Left cardiac atrium (tissue), 4 donors: Measurements from ENCODE around the gene C12orf57. TPM values are rescaled to one million over a fixed set of nuclear protein-coding genes. Genes with fewer than 3 reads are reported as not detected.

Experiments
- ATAC-seq, 2 donors: fragments of 200-7000 bp; cut with Tn5 transposase; one replicate each; pipeline ENCODE4 v1.9.1; 2020; ENCODE audit warnings: mild to moderate bottlenecking in 2 of 2, moderate library complexity in 2 of 2
- DNase-seq: peaks from one replicate; pipeline ENCODE4 v3.0.0-alpha.2; 2020
- intact Hi-C, 2 donors: fragments of 100-400 bp; cut with DNase I; formaldehyde crosslinking; loops; one replicate each; pipeline versions ENCODE4 v1.14.1 to v1.15.1; 2022 to 2023
- total RNA-seq, 2 donors: library from RNA; stranded (reverse); fragmentation: NEBNext Ultra II Directional; extraction: Animal tissue kit (Norgen Biotek cat#: 25700); gene quantifications; one replicate each; pipeline ENCODE4 v1.2.1, GENCODE V29; 2021
- donor health status: DM: no; HTN: yes; CAD: no.
- donor health status: DM: no; HTN: yes; CAD: no; lungs with severe emphysema.
- donor health status: DM: yes; HTN: yes; CAD: no.
- donor health status: Dilated cardiomyopathy.

The C12orf57 gene
- total RNA-seq, 2 donors from 2014 or later, result 249 to 282 TPM

GRCh38 chr12:6950401-6950801, 6.6 kb downstream of the C12orf57 start:
- no peak for DNase-seq
- intact Hi-C loops, result no loop called here
- ATAC-seq, result no peak

- intact Hi-C loops, result no loop called here
- ATAC-seq (peak; percentile 22 to 27), DNase-seq (peak; percentile 57)
Observed at GRCh38 chr12:6950811-6951540, 7.2 kb downstream of the C12orf57 start, which contains the start of gene PTPN6. PTPN6 (plus strand) TSS chr12:6951356; CDS start chr12:6951513, 157 bp downstream.

GRCh38 chr12:6951551-6952120, 7.8 kb downstream of the C12orf57 start:
- ATAC-seq, result no peak
- no peak for DNase-seq
- intact Hi-C loops, result no loop called here

- DNase-seq (no peak), ATAC-seq (no peak)
- intact Hi-C loops, result no loop called here
Observed at GRCh38 chr12:6952121-6952862, 8.5 kb downstream of the C12orf57 start.

GRCh38 chr12:6952863-6953441, 9.1 kb downstream of the C12orf57 start:
- DNase-seq, result no peak
- ATAC-seq, result no peak
- intact Hi-C loops, result no loop called here

GRCh38 chr12:6953442-6954315, 9.9 kb downstream of the C12orf57 start:
- peak; percentile 53 for DNase-seq
- intact Hi-C loops, result no loop called here
- peak; percentile 54 to 63 for ATAC-seq

GRCh38 chr12:6954316-6955107, 10.7 kb downstream of the C12orf57 start:
- intact Hi-C loops, result no loop called here
- DNase-seq, result no peak
- ATAC-seq, result no peak

- intact Hi-C loops, result no loop called here
- DNase-seq, result no peak
- ATAC-seq, result no peak
Observed at GRCh38 chr12:6955108-6956020, 11.5 kb downstream of the C12orf57 start.

GRCh38 chr12:6956021-6956727, 12.4 kb downstream of the C12orf57 start:
- ATAC-seq, result no peak
- no peak for DNase-seq
- intact Hi-C loops, result no loop called here

- intact Hi-C loops, result no loop called here
- DNase-seq (no peak), ATAC-seq (no peak)
Observed at GRCh38 chr12:6957151-6957701, 13.4 kb downstream of the C12orf57 start.

GRCh38 chr12:6957741-6958608, 14.2 kb downstream of the C12orf57 start:
- DNase-seq (no peak), ATAC-seq (no peak)
- intact Hi-C loops, result no loop called here

GRCh38 chr12:6958609-6959057, 14.8 kb downstream of the C12orf57 start:
- intact Hi-C loops, result no loop called here
- DNase-seq, result no peak
- ATAC-seq, result no peak

GRCh38 chr12:6959058-6959804, 15.4 kb downstream of the C12orf57 start:
- peak; percentile 17 to 25 for ATAC-seq

GRCh38 chr12:6959805-6960592, 16.2 kb downstream of the C12orf57 start:
- peak; percentile 25 for DNase-seq
- ATAC-seq, result no peak
- intact Hi-C loops, result loop anchor here in 1 of 2 donors (2.0 kb wide), 1 partner anchor 15 kb away; the partner anchor contains the start of gene C12orf57

More at GRCh38 chr12:6959058-6959804, 15.4 kb downstream of the C12orf57 start:
- intact Hi-C loops, result no loop called here
- peak; percentile 34 for DNase-seq
